HepG2 (cell line): Measurements from ENCODE around the gene CCNL1. TPM values are rescaled to one million over a fixed set of nuclear protein-coding genes. Genes with fewer than 3 reads are reported as not detected.

Source experiments
- ARNTL ChIP-seq: sonication (generic); formaldehyde crosslinking; IDR thresholded peaks from 2 replicates; pipeline ENCODE4 v1.4.0; 2020; ENCODE audit warnings: mild to moderate bottlenecking, missing genetic modification reagents
- ATM ChIP-seq: fragments of 450-650 bp; IDR thresholded peaks from 2 replicates; pipeline ENCODE4 v1.7.1; 2017; ENCODE audit warnings: mild to moderate bottlenecking, borderline replicate concordance
- ETS1 ChIP-seq: sonication (generic); formaldehyde crosslinking; IDR thresholded peaks from 2 replicates; pipeline ENCODE4 v1.4.0; 2020; ENCODE audit warnings: missing genetic modification reagents
- FOXO1 ChIP-seq: sonication (generic); formaldehyde crosslinking; IDR thresholded peaks from 2 replicates; pipeline ENCODE4 v1.4.0; 2020; ENCODE audit warnings: missing genetic modification reagents
- GABPA ChIP-seq, 2 experiments: IDR thresholded peaks; 2 replicates each; pipeline ENCODE4 v1.6.1; 2011 to 2016; ENCODE audit warnings: low read depth in 2 of 2, low read length in 1 of 2, missing biosample characterization in 1 of 2, missing genetic modification characterization in 1 of 2
- GATAD2A ChIP-seq: IDR thresholded peaks from 2 replicates; pipeline ENCODE4 v1.6.1; 2016
- HINFP ChIP-seq: sonication (generic); formaldehyde crosslinking; IDR thresholded peaks from 2 replicates; pipeline ENCODE4 v1.4.0; 2020; ENCODE audit warnings: low read depth, mild to moderate bottlenecking, missing genetic modification reagents
- MTA3 ChIP-seq: sonication (generic); formaldehyde crosslinking; IDR thresholded peaks from 2 replicates; pipeline ENCODE4 v1.4.0; 2020; ENCODE audit warnings: missing genetic modification reagents
- NONO ChIP-seq, 2 experiments: fragments of 450-650 bp in 1 of 2; sonication (generic) in 1 of 2; formaldehyde crosslinking in 1 of 2; IDR thresholded peaks in 1 of 2; conservative IDR thresholded peaks in 1 of 2; 2 replicates each; pipeline versions ENCODE4 v1.6.1 to v1.8.0; 2017 to 2022; ENCODE audit warnings: mild to moderate bottlenecking in 1 of 2, missing genetic modification reagents in 1 of 2, moderate library complexity in 1 of 2
- PHB2 ChIP-seq: fragments of 450-650 bp; IDR thresholded peaks from 2 replicates; pipeline ENCODE4 v1.6.1; 2018; ENCODE audit not compliant: partially characterized antibody
- RARA ChIP-seq: IDR thresholded peaks from 2 replicates; pipeline ENCODE4 v1.6.1; 2016; ENCODE audit warnings: missing genetic modification reagents, missing compliant biosample characterization
- SALL1 ChIP-seq: sonication (generic); formaldehyde crosslinking; IDR thresholded peaks from 2 replicates; pipeline ENCODE4 v1.8.0; 2022; ENCODE audit warnings: mild to moderate bottlenecking, missing genetic modification reagents
- SIN3A ChIP-seq: IDR thresholded peaks from 2 replicates; pipeline ENCODE4 v1.6.1; 2011; ENCODE audit warnings: low read depth, mild to moderate bottlenecking, control low read depth, low read length, borderline replicate concordance
- ZBTB14 ChIP-seq: sonication (generic); formaldehyde crosslinking; IDR thresholded peaks from 2 replicates; pipeline ENCODE4 v1.4.0; 2020; ENCODE audit warnings: missing genetic modification reagents
- ZBTB20 ChIP-seq: sonication (generic); formaldehyde crosslinking; IDR thresholded peaks from 2 replicates; pipeline ENCODE4 v1.8.1; 2023; ENCODE audit warnings: missing genetic modification reagents, low read depth, mild to moderate bottlenecking, borderline replicate concordance
- ZNF224 ChIP-seq: sonication (generic); formaldehyde crosslinking; IDR thresholded peaks from 2 replicates; pipeline ENCODE4 v1.5.0; 2020; ENCODE audit warnings: mild to moderate bottlenecking, missing genetic modification reagents
- ZNF256 ChIP-seq: sonication (generic); formaldehyde crosslinking; conservative IDR thresholded peaks from 2 replicates; pipeline ENCODE4 v1.4.0; 2020; ENCODE audit warnings: missing genetic modification reagents
- ZNF34 ChIP-seq: sonication (generic); formaldehyde crosslinking; IDR thresholded peaks from 2 replicates; pipeline ENCODE4 v1.4.0; 2020; ENCODE audit warnings: mild to moderate bottlenecking, missing genetic modification reagents, borderline replicate concordance
- ZNF362 ChIP-seq: sonication (generic); formaldehyde crosslinking; IDR thresholded peaks from 2 replicates; pipeline ENCODE4 v1.4.0; 2020; ENCODE audit warnings: missing genetic modification reagents, mild to moderate bottlenecking, borderline replicate concordance
- ZNF550 ChIP-seq: sonication (generic); formaldehyde crosslinking; IDR thresholded peaks from 2 replicates; pipeline ENCODE4 v1.4.0; 2020; ENCODE audit warnings: mild to moderate bottlenecking, missing genetic modification reagents, borderline replicate concordance
- ZNF7 ChIP-seq: IDR thresholded peaks from 2 replicates; pipeline ENCODE4 v1.6.1; 2016; ENCODE audit warnings: missing biosample characterization, missing genetic modification reagents
- ZNF891 ChIP-seq: sonication (generic); formaldehyde crosslinking; IDR thresholded peaks from 2 replicates; pipeline ENCODE4 v1.5.0; 2020; ENCODE audit warnings: mild to moderate bottlenecking, missing genetic modification reagents
- ZUFSP ChIP-seq: sonication (generic); formaldehyde crosslinking; IDR thresholded peaks from 2 replicates; pipeline ENCODE4 v1.9.0; 2021; ENCODE audit warnings: missing genetic modification reagents, mild to moderate bottlenecking, borderline replicate concordance
- polyA plus RNA-seq, 8 experiments: library from polyadenylated mRNA; depleted of rRNA in 3 of 8; stranded (reverse) in 7 of 8; unstranded in 1 of 8; fragments of >200 nt; fragmentation: Illumina TruSeq in 4 of 8; extraction: Trizol in 4 of 8; gene quantifications; 2 replicates each; pipeline versions ENCODE4 v1.2.1 to v1.2.3, GENCODE V29; 2011 to 2016; ENCODE audit warnings: low read depth in 4 of 8, missing spikeins in 1 of 8, mixed read lengths in 1 of 8; ENCODE audit not compliant: insufficient read depth in 1 of 8
- total RNA-seq, 5 experiments: library from RNA; depleted of rRNA; stranded (reverse); fragments of >200 nt; fragmentation: Illumina TruSeq; extraction: Trizol; gene quantifications; 2 replicates each; pipeline ENCODE4 v1.2.3, GENCODE V29; 2016; ENCODE audit warnings: low read depth in 1 of 5

The CCNL1 gene
- total and polyA plus RNA-seq, 2 of the 13 experiments (the other 11 are each of a cell fraction or from before 2014, with no cell fraction given): 151 to 303 TPM

GRCh38 chr3:157136647-157137387, 23.1 kb downstream of the CCNL1 start (continued):
- TF ChIP-seq PHB2: no peak
- TF ChIP-seq ZNF34 (CRISPR knock-in tag): no peak; the same call in 1 of the 2 replicates
- TF ChIP-seq ZUFSP (CRISPR knock-in tag): no peak
- TF ChIP-seq NONO (IDR thresholded peaks at IDR 0.05): no peak
- no peak; the same call in 1 of the 2 replicates for TF ChIP-seq NONO (CRISPR knock-in tag; conservative IDR thresholded peaks at IDR 0.05)
- no peak for TF ChIP-seq ZNF550 (CRISPR knock-in tag)
- no peak for TF ChIP-seq MTA3 (CRISPR knock-in tag)
- TF ChIP-seq SIN3A: peak; percentile 79; the same call in 1 of the 2 replicates
- TF ChIP-seq ZBTB14 (CRISPR knock-in tag): no peak
- TF ChIP-seq ZNF891 (CRISPR knock-in tag): no peak
- TF ChIP-seq FOXO1 (CRISPR knock-in tag): peak; percentile 69
- peak; percentile 71 for TF ChIP-seq RARA
- no peak for TF ChIP-seq ATM
- TF ChIP-seq GABPA (IDR thresholded peaks at IDR 0.05; ENCODE audit: low read depth, low read length): no peak
- peak; percentile 8; the same call in 1 of the 2 replicates for TF ChIP-seq GABPA (CRISPR knock-in tag; IDR thresholded peaks at IDR 0.05; ENCODE audit: low read depth)
- TF ChIP-seq HINFP (CRISPR knock-in tag): peak; percentile 72; the same call in 1 of the 2 replicates
- TF ChIP-seq ZNF362 (CRISPR knock-in tag): no peak
- TF ChIP-seq SALL1 (CRISPR knock-in tag): peak; percentile 96
- no peak for TF ChIP-seq ZNF224 (CRISPR knock-in tag)
- peak; percentile 71; the same call in 1 of the 2 replicates for TF ChIP-seq ZBTB20
- TF ChIP-seq GATAD2A: peak; percentile 82
- TF ChIP-seq ARNTL (CRISPR knock-in tag): peak; percentile 94
- no peak for TF ChIP-seq ETS1
- no peak for TF ChIP-seq ZNF7 (CRISPR knock-in tag)
- TF ChIP-seq ZNF256 (CRISPR knock-in tag): no peak
